Activated CD8-positive, alpha-beta memory T cell treated with anti-CD3 and anti-CD28 coated beads for 4 hours (primary cell): ENCODE data around the gene RESF1.

ENCODE experiments used
- DNase-seq, 2 donors: peaks; one replicate each; pipeline ENCODE4 v3.0.0-alpha.2; 2020; ENCODE audit warnings: low read depth in 2 of 2

RESF1 gene

DNA sequence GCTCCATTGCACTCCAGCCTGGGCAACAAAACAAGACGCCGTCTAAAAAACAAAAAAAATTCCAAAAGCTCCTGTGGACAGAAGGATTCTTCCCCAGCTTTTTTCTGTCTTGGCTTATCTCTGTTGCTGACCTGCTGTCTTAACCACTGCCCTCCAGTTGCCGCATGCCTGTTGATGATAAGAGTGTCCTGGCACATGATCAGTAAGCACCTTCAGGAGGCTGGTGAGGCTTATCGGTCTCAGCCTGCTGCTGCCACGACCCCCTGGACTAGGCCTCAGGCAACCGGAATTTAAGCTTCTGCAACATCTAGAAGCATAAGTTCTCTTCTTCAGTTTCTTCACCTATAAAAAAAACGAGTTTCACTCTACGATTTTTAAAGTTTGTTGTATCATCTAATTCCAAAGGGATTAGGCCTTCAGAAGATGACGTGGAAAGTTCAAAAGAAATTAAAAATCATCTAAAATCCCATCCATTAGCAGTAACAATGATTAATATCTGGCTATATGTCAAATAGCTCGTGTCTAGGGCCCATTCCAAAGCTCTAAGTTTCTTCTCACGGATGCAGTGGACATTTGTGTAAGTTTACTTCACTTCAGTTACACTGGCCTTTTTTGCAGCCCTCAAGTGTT, 46.4 kb downstream of the RESF1 start:
- no peak for DNase-seq
